Measurements from ENCODE around the gene DPF1.

- TF ChIP-seq CTCF (IDR thresholded peaks at IDR 0.05) (no peak), EZH2 (IDR thresholded peaks at IDR 0.05; ENCODE audit: borderline replicate concordance, insufficient read depth, low read depth, low read length, poor library complexity, severe bottlenecking) (no peak)
Observed at GRCh38 chr19:38162094-38162493, 61.9 kb downstream of the DPF1 start.
